ENCODE results near the gene RIMBP3C.

RIMBP3C gene

GRCh38 chr22:21592422-21592821, 41.2 kb upstream of the RIMBP3C start:
- H3K27me3 ChIP-seq, result no peaks in the 10 kb centered on the region
- H3K9me3 ChIP-seq, result no peaks in the 10 kb centered on the region
- H3K27ac ChIP-seq, result no peak overlapping the region
- peaks cover 39 to 43% of the 10 kb centered on the region in 2 experiments for H3K4me1 ChIP-seq (ENCODE audit: control insufficient read depth in 1 of 2, insufficient read depth in 1 of 2, low read depth in 1 of 2, low read length in 1 of 2)
- no peak overlapping the region for H3K4me3 ChIP-seq (ENCODE audit: low read depth in 1 of 2, low read length in 1 of 2)
- peaks cover 40% of the 10 kb centered on the region for H3K36me3 ChIP-seq
- TF ChIP-seq CTCF (IDR thresholded peaks at IDR 0.05), result no peak

- Histone ChIP-seq H3K36me3 (peaks cover 40% of the 10 kb centered on the region), H3K27ac (no peak overlapping the region), H3K4me3 (ENCODE audit: low read depth in 1 of 2, low read length in 1 of 2) (no peak overlapping the region), H3K9me3 (no peaks in the 10 kb centered on the region), H3K4me1 (ENCODE audit: control insufficient read depth in 1 of 2, insufficient read depth in 1 of 2, low read depth in 1 of 2, low read length in 1 of 2) (peaks cover 39 to 40% of the 10 kb centered on the region in 2 experiments), H3K27me3 (no peaks in the 10 kb centered on the region)
- TF ChIP-seq CTCF (IDR thresholded peaks at IDR 0.05), result no peak
Measured at GRCh38 chr22:21591695-21592094, 40.4 kb upstream of the RIMBP3C start.

GRCh38 chr22:21590809-21591641, 39.8 kb upstream of the RIMBP3C start:
- Histone ChIP-seq H3K9me3 (no peaks in the 10 kb centered on the region), H3K36me3 (peaks cover 37% of the 10 kb centered on the region), H3K4me1 (ENCODE audit: control insufficient read depth in 1 of 2, insufficient read depth in 1 of 2, low read depth in 1 of 2, low read length in 1 of 2) (peaks cover 39 to 40% of the 10 kb centered on the region in 2 experiments), H3K4me3 (ENCODE audit: low read depth in 1 of 2, low read length in 1 of 2) (no peak overlapping the region), H3K27ac (peak overlapping the region; percentile 4), H3K27me3 (no peaks in the 10 kb centered on the region)
- no peak for TF ChIP-seq CTCF (IDR thresholded peaks at IDR 0.05)

GRCh38 chr22:21589396-21589795, 38.1 kb upstream of the RIMBP3C start:
- Histone ChIP-seq H3K9me3 (no peaks in the 10 kb centered on the region), H3K27ac (peak overlapping the region; percentile 61), H3K36me3 (peaks cover 21% of the 10 kb centered on the region), H3K27me3 (no peaks in the 10 kb centered on the region), H3K4me3 (ENCODE audit: low read depth in 1 of 2, low read length in 1 of 2) (no peak overlapping the region), H3K4me1 (ENCODE audit: control insufficient read depth in 1 of 2, insufficient read depth in 1 of 2, low read depth in 1 of 2, low read length in 1 of 2) (peaks cover 39 to 43% of the 10 kb centered on the region in 2 experiments)
- no peak for TF ChIP-seq CTCF (IDR thresholded peaks at IDR 0.05)

- Histone ChIP-seq H3K4me1 (ENCODE audit: control insufficient read depth in 1 of 2, insufficient read depth in 1 of 2, low read depth in 1 of 2, low read length in 1 of 2) (peaks cover 39 to 43% of the 10 kb centered on the region in 2 experiments), H3K27me3 (no peaks in the 10 kb centered on the region), H3K36me3 (peaks cover 11% of the 10 kb centered on the region), H3K27ac (peak overlapping the region; percentile 47), H3K9me3 (no peaks in the 10 kb centered on the region), H3K4me3 (ENCODE audit: low read depth in 1 of 2, low read length in 1 of 2) (no peak overlapping the region)
- TF ChIP-seq CTCF (IDR thresholded peaks at IDR 0.05), result no peak
Measured at GRCh38 chr22:21587803-21588611, 36.7 kb upstream of the RIMBP3C start.
